ENCODE data around the gene DCUN1D5.
"Not testable (repeated sequence)": the region's sequence is repeated elsewhere in the genome, so short reads cannot be mapped to it uniquely, and the experiment has no call there.

- TF ChIP-seq HDGF (IDR thresholded peaks at IDR 0.05; ENCODE audit: borderline replicate concordance); BHLHE40 (IDR thresholded peaks at IDR 0.05; ENCODE audit: borderline replicate concordance); SP1 (IDR thresholded peaks at IDR 0.05): not testable (repeated sequence)
Measured at GRCh38 chr11:103028304-103029020, 63.5 kb downstream of the DCUN1D5 start.
